ENCODE measurements around the gene FUT7. TPM values are rescaled to one million over a fixed set of nuclear protein-coding genes. Genes with fewer than 3 reads are reported as not detected.

The FUT7 gene
- total RNA-seq, 4 donors from 2014 or later, result 0.60 TPM; not detected in 3

GRCh38 chr9:137074657-137075274 lies 42.9 kb upstream of the FUT7 start:
- Histone ChIP-seq H3K27me3 (peaks cover 0 to 4% of the 10 kb centered on the region in 2 donors), H3K4me3 (no peak overlapping the region), H3K27ac (no peak overlapping the region), H3K36me3 (peaks cover 0 to 15% (median 10%) of the 10 kb centered on the region in 3 donors), H3K4me1 (peaks cover 0 to 50% (median 25%) of the 10 kb centered on the region in 4 donors), H3K9me3 (no peaks in the 10 kb centered on the region)
- WGBS, 2 donors, result 84 to 85% methylated on average over 12 of the region's 12 CpGs
- DNase-seq (ENCODE audit: low spot score in 2 of 2), result no peak
- TF ChIP-seq POLR2A (IDR thresholded peaks at IDR 0.05), result no peak
- TF ChIP-seq CTCF (IDR thresholded peaks at IDR 0.05), result no peak
- no peak for TF ChIP-seq EP300 (IDR thresholded peaks at IDR 0.05)

DNA sequence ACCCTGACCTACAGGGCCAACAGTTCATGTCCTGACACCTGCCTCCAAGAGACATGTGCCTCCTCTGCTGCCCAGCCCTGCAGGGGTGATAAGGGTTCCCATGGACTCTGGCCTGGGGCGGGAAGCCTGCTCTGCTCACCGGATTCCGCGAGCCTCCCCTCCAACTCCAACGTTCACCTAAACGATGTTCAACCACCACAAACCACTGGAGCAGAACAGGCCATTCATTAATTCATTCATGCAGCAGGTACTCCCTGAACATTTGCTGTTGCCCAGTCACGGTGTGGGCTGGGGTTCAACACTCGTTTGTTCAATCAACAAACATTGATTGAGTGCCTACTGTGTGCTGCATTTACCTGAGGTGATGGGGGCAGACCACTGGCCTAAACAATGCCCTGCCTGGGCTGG lies 42.1 kb upstream of the FUT7 start:
- Histone ChIP-seq H3K27me3 (peaks cover 0 to 7% of the 10 kb centered on the region in 2 donors), H3K9me3 (no peaks in the 10 kb centered on the region), H3K36me3 (peaks cover 0 to 7% (median 3%) of the 10 kb centered on the region in 3 donors), H3K27ac (no peak overlapping the region), H3K4me1 (peaks cover 0 to 50% (median 24%) of the 10 kb centered on the region in 4 donors), H3K4me3 (no peak overlapping the region)
- no peak for TF ChIP-seq EP300 (IDR thresholded peaks at IDR 0.05)
- no peak for TF ChIP-seq POLR2A (IDR thresholded peaks at IDR 0.05)
- TF ChIP-seq CTCF (IDR thresholded peaks at IDR 0.05), result no peak
- no peak for DNase-seq (ENCODE audit: low spot score in 2 of 2)
- WGBS, 2 donors, result 84 to 92% methylated on average over 8 of the region's 8 CpGs

- Histone ChIP-seq H3K27ac (peak overlapping the region; percentile 36 to 91 (median 83)), H3K27me3 (peaks cover 0 to 8% of the 10 kb centered on the region in 2 donors), H3K9me3 (no peaks in the 10 kb centered on the region), H3K36me3 (no peaks in the 10 kb centered on the region), H3K4me3 (peak overlapping the region in 1 of 4 donors; percentile 50), H3K4me1 (peaks cover 0 to 31% (median 13%) of the 10 kb centered on the region in 4 donors)
- TF ChIP-seq POLR2A (IDR thresholded peaks at IDR 0.05), result no peak
- no peak for TF ChIP-seq EP300 (IDR thresholded peaks at IDR 0.05)
- TF ChIP-seq CTCF (IDR thresholded peaks at IDR 0.05), result no peak
- no peak for DNase-seq (ENCODE audit: low spot score in 2 of 2)
- WGBS, 2 donors, result 60 to 77% methylated on average over 1 to 2 of the region's 2 CpGs
Observed at GRCh38 chr9:137071282-137071681, 39.4 kb upstream of the FUT7 start.

GRCh38 chr9:137070906-137071275 lies 39.0 kb upstream of the FUT7 start:
- H3K27ac ChIP-seq, result peak overlapping the region; percentile 53 to 91 (median 83)

More at GRCh38 chr9:137070906-137071275, 39.0 kb upstream of the FUT7 start:
- DNase-seq (ENCODE audit: low spot score in 2 of 2), result peak in 1 of 2 donors; percentile 54
- WGBS, 2 donors, result 7 to 16% methylated on average over 5 to 6 of the region's 6 CpGs
- Histone ChIP-seq H3K36me3 (no peaks in the 10 kb centered on the region), H3K9me3 (no peaks in the 10 kb centered on the region), H3K27me3 (peaks cover 0 to 8% of the 10 kb centered on the region in 2 donors), H3K4me1 (peaks cover 0 to 31% (median 13%) of the 10 kb centered on the region in 4 donors), H3K4me3 (peak overlapping the region; percentile 17 to 50 (median 31))
- TF ChIP-seq POLR2A (IDR thresholded peaks at IDR 0.05) (no peak), CTCF (IDR thresholded peaks at IDR 0.05) (peak in 3 of 5 experiments; percentile 9 to 60 (median 59)), EP300 (IDR thresholded peaks at IDR 0.05) (peak in 1 of 2 donors; percentile 29)

Data from tibial nerve (tissue), 4 donors.